BE2C (cell line): ENCODE measurements around the gene ILKAP.

Source experiments
- DNase-seq: peaks from one replicate; pipeline ENCODE4 v3.0.0-alpha.2; 2020
- H3K27me3 ChIP-seq: fragments of 250-450 bp; sonication (Bioruptor Pico); 2 replicates; pipeline ENCODE4 v1.5.1; 2020; ENCODE audit warnings: mild to moderate bottlenecking
- H3K36me3 ChIP-seq: fragments of 250-450 bp; sonication (Bioruptor Pico); 2 replicates; pipeline ENCODE4 v1.5.1; 2020; ENCODE audit warnings: mild to moderate bottlenecking
- H3K4me1 ChIP-seq: fragments of 250-450 bp; sonication (Bioruptor Pico); 2 replicates; pipeline ENCODE4 v1.5.1; 2020
- H3K4me3 ChIP-seq: 2 replicates; pipeline ENCODE4 v1.5.1; 2011; ENCODE audit warnings: low read depth, low read length
- H3K9me3 ChIP-seq: fragments of 250-450 bp; sonication (Bioruptor Pico); 2 replicates; pipeline ENCODE4 v1.5.1; 2020
- TF ChIP-seq, protein P1 (sequence below): IDR thresholded peaks from 2 replicates; pipeline ENCODE4 v1.5.1; 2012; ENCODE audit warnings: mild to moderate bottlenecking, low read depth, low read length

Gene ILKAP

DNA sequence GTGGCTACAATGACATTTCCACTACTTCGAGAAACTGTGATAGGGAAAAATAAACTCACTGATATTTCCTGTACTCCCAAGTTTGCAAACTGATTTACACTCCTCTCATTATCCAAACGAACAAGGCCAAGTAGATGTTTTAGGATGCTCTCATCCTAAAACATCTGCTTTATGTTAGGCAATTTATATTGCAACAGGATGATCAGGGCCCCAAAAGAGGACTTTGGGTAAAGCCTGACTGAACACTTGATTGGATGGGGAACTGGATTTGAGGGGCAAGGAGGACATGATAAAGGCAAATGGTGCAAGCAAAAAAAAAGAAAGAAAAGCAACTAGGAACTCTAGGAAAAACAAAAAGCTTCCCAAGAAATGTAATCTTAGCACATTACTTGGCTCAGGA is 38.5 kb upstream of the ILKAP start:
- H3K27me3 ChIP-seq, result no peaks in the 10 kb centered on the region
- no peak overlapping the region for H3K4me3 ChIP-seq
- TF ChIP-seq, protein P1, sequence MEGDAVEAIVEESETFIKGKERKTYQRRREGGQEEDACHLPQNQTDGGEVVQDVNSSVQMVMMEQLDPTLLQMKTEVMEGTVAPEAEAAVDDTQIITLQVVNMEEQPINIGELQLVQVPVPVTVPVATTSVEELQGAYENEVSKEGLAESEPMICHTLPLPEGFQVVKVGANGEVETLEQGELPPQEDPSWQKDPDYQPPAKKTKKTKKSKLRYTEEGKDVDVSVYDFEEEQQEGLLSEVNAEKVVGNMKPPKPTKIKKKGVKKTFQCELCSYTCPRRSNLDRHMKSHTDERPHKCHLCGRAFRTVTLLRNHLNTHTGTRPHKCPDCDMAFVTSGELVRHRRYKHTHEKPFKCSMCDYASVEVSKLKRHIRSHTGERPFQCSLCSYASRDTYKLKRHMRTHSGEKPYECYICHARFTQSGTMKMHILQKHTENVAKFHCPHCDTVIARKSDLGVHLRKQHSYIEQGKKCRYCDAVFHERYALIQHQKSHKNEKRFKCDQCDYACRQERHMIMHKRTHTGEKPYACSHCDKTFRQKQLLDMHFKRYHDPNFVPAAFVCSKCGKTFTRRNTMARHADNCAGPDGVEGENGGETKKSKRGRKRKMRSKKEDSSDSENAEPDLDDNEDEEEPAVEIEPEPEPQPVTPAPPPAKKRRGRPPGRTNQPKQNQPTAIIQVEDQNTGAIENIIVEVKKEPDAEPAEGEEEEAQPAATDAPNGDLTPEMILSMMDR, result no peak
- no peaks in the 10 kb centered on the region for H3K9me3 ChIP-seq
- no peaks in the 10 kb centered on the region for H3K36me3 ChIP-seq
- H3K4me1 ChIP-seq, result peaks cover 25% of the 10 kb centered on the region
- no peak for DNase-seq

DNA sequence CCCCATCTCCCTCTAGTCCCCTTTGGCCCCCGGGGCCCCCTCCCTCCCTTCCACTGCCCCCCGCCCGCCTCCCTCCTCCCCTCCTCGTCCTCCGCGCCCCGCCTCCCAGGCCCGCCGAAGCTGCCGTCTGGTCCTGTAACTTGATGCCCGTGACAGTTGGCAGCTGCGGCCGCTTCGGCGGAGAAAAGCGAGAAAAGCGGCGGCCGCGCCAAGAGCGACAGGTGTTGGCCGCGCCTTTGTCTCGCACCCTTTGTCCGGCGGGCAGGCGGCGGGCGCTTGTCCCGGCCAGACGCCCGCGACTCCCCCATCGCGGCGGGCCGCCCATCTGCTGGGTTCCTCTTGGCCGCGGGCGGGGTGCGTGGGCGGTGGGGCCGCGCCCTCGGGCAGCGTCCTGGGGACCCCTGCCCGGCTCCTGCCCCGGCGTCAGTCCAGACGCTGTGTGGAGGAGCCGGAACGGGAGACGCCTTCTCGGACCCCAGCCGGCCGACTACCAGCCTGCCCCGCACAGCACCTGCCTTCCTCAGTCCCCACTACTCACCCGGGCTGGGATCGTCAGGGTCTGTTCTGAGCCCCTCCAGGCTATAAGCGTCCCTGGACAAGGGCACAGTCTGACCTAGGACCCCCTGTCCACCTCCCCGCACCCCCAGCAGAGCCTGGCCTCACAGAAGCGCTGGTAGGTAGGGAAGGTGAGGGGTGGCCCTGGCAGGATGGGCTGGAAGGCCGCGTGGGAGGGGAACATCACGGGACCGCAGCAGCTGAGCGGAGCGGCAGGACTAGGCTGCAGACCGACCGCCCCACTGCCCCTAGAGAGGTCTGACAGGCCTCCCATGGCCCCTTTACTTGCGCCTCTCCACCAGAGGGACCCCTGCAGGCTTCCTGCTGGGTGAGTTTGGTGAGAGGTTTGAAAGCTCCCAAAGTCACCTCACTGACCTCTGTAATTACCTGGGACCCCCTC is 37.5 kb upstream of the ILKAP start:
- no peaks in the 10 kb centered on the region for H3K9me3 ChIP-seq
- peak overlapping the region; percentile 68; the same call in 1 of the 2 replicates for H3K4me3 ChIP-seq
- H3K27me3 ChIP-seq, result no peaks in the 10 kb centered on the region
- DNase-seq, result peak; percentile 86
- TF ChIP-seq, protein P1, result 0 out of 2 replicates have a peak, but pooled peaks have one; percentile 17
- no peaks in the 10 kb centered on the region for H3K36me3 ChIP-seq
- peaks cover 25% of the 10 kb centered on the region for H3K4me1 ChIP-seq

DNA sequence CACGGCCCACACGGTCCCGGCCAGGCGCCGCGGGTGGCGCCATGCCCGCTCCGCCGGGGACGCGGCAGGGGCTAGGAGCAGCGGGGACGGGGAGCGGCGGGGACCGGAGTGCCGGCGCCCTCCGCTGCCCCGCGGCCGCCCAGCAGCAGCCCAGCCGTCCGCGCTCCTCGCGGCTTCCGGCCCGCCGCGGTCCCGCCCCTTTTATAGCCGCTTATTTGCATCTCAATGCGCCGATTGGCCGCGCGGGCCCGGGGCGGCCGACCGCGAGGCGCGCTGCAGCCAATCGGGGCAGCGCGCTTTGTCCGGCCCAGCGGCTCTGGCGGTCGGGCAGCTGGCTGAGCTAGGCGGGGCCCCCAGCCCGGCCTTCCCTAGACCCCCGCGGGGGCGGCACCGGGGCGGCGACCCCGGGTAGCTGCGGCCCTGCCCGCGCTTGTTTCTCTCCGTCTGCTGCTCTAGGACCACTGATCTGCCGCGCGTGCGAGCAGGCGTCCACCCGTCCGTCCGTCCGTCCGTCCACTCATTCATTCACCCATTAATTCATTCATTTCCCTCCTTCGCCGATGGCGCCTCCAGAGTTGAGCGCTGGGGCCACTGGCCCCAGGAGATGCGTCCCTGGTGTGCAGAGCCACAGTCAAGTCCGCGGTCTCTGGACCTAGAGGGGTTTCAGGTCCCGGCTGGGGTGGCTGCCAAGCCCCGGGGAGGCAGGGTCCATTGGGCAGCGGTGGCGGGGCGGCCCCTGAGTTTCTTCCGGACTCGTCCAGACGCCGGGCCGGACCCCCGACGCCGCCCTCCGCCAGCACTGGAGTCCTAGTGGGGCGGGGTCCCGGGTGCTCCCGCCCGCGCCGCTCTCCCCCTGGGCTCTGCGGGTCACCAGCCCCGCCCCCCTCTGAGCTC is 36.6 kb upstream of the ILKAP start, which contains the start of gene HES6:
TSS of gene HES6 (minus strand) at position 176 of the 894 bp plus-strand sequence. CDS start at position 43, 133 bp downstream.
- no peaks in the 10 kb centered on the region for H3K9me3 ChIP-seq
- peak; percentile 97 for DNase-seq
- TF ChIP-seq, protein P1, result no peak
- H3K4me3 ChIP-seq, result peak within 1 kb of the TSS; percentile 68
- H3K36me3 ChIP-seq, result no peaks in the 10 kb centered on the region
- H3K4me1 ChIP-seq, result peaks cover 25% of the 10 kb centered on the region
- H3K27me3 ChIP-seq, result no peaks in the 10 kb centered on the region

DNA sequence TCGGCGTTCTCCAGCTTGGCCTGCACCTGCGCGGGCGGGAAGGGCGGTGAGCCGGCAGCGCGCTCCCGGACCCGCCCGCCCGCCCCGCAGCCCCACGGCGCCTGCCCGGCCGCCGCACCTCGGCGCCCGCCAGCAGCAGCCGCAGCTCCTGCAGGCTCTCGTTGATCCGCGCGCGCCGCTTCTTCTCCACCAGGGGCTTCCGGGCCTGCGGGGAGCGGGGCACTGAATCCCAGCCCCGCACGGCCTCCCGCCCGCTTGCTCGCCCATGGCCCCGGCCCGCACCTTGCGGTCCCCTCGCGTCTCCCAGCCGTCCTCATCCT is 36.0 kb upstream of the ILKAP start:
- TF ChIP-seq, protein P1, result no peak
- Histone ChIP-seq H3K4me1 (peaks cover 25% of the 10 kb centered on the region), H3K27me3 (no peaks in the 10 kb centered on the region), H3K36me3 (no peaks in the 10 kb centered on the region), H3K9me3 (no peaks in the 10 kb centered on the region), H3K4me3 (peak overlapping the region; percentile 68)
- peak; percentile 71 for DNase-seq

DNA sequence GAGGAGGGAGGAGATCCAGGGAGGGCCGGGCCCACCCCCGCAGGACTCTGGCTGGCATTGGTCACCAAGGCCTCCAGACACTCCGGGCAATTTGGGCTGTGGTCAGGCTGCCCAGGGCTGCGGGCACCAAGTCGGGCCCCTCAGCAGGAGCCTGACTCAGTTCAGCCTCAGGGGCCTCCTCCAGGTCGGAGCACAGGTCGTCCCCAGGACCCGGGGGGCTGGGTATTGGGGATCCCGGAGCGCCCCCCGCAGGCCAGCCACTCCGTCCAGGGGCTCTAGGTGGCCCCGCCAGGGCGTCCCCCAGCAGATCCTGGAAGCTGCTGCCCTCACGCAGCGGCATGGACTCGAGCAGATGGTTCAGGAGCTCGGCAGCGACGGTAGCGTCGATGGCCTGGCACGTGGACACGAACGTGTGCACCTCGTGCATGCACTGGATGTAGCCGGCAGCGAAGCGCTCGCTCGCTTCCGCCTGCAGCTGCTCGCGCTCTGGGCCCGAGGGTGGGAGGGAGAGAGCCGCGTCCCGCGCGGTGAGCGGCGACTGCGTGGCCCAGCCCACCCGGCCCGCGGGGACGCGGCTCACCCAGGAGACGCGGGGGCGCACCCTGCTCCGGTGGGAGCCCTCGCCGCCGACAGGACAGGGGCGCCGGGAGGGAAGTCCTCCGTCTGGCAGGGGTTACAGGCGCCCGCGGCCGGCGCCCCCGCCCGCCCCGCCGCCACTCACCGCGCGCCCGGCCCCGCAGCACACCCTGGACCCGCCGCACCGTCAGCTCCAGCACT is 35.5 kb upstream of the ILKAP start:
- TF ChIP-seq, protein P1, result no peak
- Histone ChIP-seq H3K36me3 (no peaks in the 10 kb centered on the region), H3K9me3 (no peaks in the 10 kb centered on the region), H3K4me1 (peaks cover 21% of the 10 kb centered on the region), H3K4me3 (peak overlapping the region; percentile 36), H3K27me3 (no peaks in the 10 kb centered on the region)
- DNase-seq, result peak; percentile 52
